GM08714 (cell line): ENCODE measurements around the gene CNKSR1.

Source experiments
- H3K4me3 ChIP-seq: fragments of 200-500 bp; sonication (Bioruptor generic); 2 replicates; pipeline ENCODE4 v1.5.1; 2014; ENCODE audit warnings: mild to moderate bottlenecking, low read length, inconsistent platforms
- ZNF274 ChIP-seq: IDR thresholded peaks from 2 replicates; pipeline ENCODE4 v1.6.1; 2012; ENCODE audit warnings: mild to moderate bottlenecking, low read depth, low read length

The CNKSR1 gene

GRCh38 chr1:26177182-26177684 is at the start of gene CNKSR1:
Gene CNKSR1, plus strand, starts transcription at chr1:26177491. Its CDS starts 57 bp downstream, at chr1:26177548.
- no peak for TF ChIP-seq ZNF274
- no peak within 1 kb of the TSS for H3K4me3 ChIP-seq

- no peak for TF ChIP-seq ZNF274
- H3K4me3 ChIP-seq: no peak overlapping the region
Measured at GRCh38 chr1:26129778-26130177, 47.5 kb upstream of the CNKSR1 start.

GRCh38 chr1:26130695-26131094 is 46.6 kb upstream of the CNKSR1 start:
- no peak for TF ChIP-seq ZNF274
- H3K4me3 ChIP-seq: no peak overlapping the region

- H3K4me3 ChIP-seq: no peak overlapping the region
- TF ChIP-seq ZNF274: no peak
Measured at GRCh38 chr1:26132128-26132833, 45.0 kb upstream of the CNKSR1 start.

GRCh38 chr1:26132834-26133167 is 44.5 kb upstream of the CNKSR1 start:
- no peak for TF ChIP-seq ZNF274
- H3K4me3 ChIP-seq: no peak overlapping the region

- no peak overlapping the region for H3K4me3 ChIP-seq
Measured at GRCh38 chr1:26134466-26134865, 42.8 kb upstream of the CNKSR1 start.

GRCh38 chr1:26138974-26139558 is 38.2 kb upstream of the CNKSR1 start:
- TF ChIP-seq ZNF274: no peak
- no peak overlapping the region for H3K4me3 ChIP-seq

More at GRCh38 chr1:26134466-26134865, 42.8 kb upstream of the CNKSR1 start:
- TF ChIP-seq ZNF274: no peak

- H3K4me3 ChIP-seq: no peak overlapping the region
- TF ChIP-seq ZNF274: no peak
Measured at GRCh38 chr1:26142159-26142558, 35.1 kb upstream of the CNKSR1 start.

GRCh38 chr1:26145041-26145959 is 32.0 kb upstream of the CNKSR1 start:
- no peak overlapping the region for H3K4me3 ChIP-seq
- TF ChIP-seq ZNF274: no peak

GRCh38 chr1:26145960-26146294 is 31.4 kb upstream of the CNKSR1 start:
- no peak for TF ChIP-seq ZNF274

GRCh38 chr1:26148887-26149286 is 28.4 kb upstream of the CNKSR1 start:
- TF ChIP-seq ZNF274: no peak
- no peak overlapping the region for H3K4me3 ChIP-seq

More at GRCh38 chr1:26145960-26146294, 31.4 kb upstream of the CNKSR1 start:
- H3K4me3 ChIP-seq: no peak overlapping the region

GRCh38 chr1:26153966-26154532 is 23.2 kb upstream of the CNKSR1 start:
- no peak for TF ChIP-seq ZNF274
- no peak overlapping the region for H3K4me3 ChIP-seq

GRCh38 chr1:26154750-26155149 is 22.5 kb upstream of the CNKSR1 start:
- TF ChIP-seq ZNF274: no peak
- no peak overlapping the region for H3K4me3 ChIP-seq
